COLO829 (cell line): ENCODE results near the gene GNPTAB.

ENCODE experiments used
- DNase-seq: peaks from one replicate; pipeline ENCODE4 v3.0.0; 2012; ENCODE audit warnings: low spot score

Gene GNPTAB

GRCh38 chr12:101804409-101804808 is 26.4 kb downstream of the GNPTAB start:
- DNase-seq: no peak

GRCh38 chr12:101803978-101804377 is 26.8 kb downstream of the GNPTAB start:
- DNase-seq: no peak

GRCh38 chr12:101802486-101802885 is 28.3 kb downstream of the GNPTAB start:
- DNase-seq: no peak

- DNase-seq: no peak
Observed at GRCh38 chr12:101799774-101800173, 31.0 kb downstream of the GNPTAB start.

GRCh38 chr12:101795786-101796185 is 35.0 kb downstream of the GNPTAB start:
- no peak for DNase-seq

GRCh38 chr12:101795013-101795412 is 35.7 kb downstream of the GNPTAB start:
- DNase-seq: no peak

- DNase-seq: no peak
Observed at GRCh38 chr12:101794574-101794973, 36.2 kb downstream of the GNPTAB start.

- peak; percentile 89 for DNase-seq
Observed at GRCh38 chr12:101793401-101793800, 37.4 kb downstream of the GNPTAB start.

- peak; percentile 29 for DNase-seq
Observed at GRCh38 chr12:101792046-101792931, 38.5 kb downstream of the GNPTAB start.

- no peak for DNase-seq
Observed at GRCh38 chr12:101789171-101789570, 41.6 kb downstream of the GNPTAB start.

GRCh38 chr12:101785671-101786070 is 45.1 kb downstream of the GNPTAB start:
- no peak for DNase-seq

- DNase-seq: no peak
Observed at GRCh38 chr12:101784376-101784775, 46.4 kb downstream of the GNPTAB start.

GRCh38 chr12:101783838-101784237 is 46.9 kb downstream of the GNPTAB start:
- no peak for DNase-seq

- DNase-seq: no peak
Observed at GRCh38 chr12:101783150-101783549, 47.6 kb downstream of the GNPTAB start.

- DNase-seq: no peak
Observed at GRCh38 chr12:101782273-101782731, 48.5 kb downstream of the GNPTAB start.

GRCh38 chr12:101781834-101782233 is 48.9 kb downstream of the GNPTAB start:
- DNase-seq: no peak

- DNase-seq: no peak
Observed at GRCh38 chr12:101780599-101780998, 50.2 kb downstream of the GNPTAB start.

GRCh38 chr12:101779626-101780025 is 51.1 kb downstream of the GNPTAB start:
- DNase-seq: no peak

- no peak for DNase-seq
Observed at GRCh38 chr12:101779200-101779599, 51.6 kb downstream of the GNPTAB start.

GRCh38 chr12:101777978-101778377 is 52.8 kb downstream of the GNPTAB start:
- no peak for DNase-seq

GRCh38 chr12:101777485-101777884 is 53.3 kb downstream of the GNPTAB start:
- peak; percentile 90 for DNase-seq

GRCh38 chr12:101775816-101776215 is 54.9 kb downstream of the GNPTAB start:
- DNase-seq: no peak

- peak; percentile 77 for DNase-seq
Observed at GRCh38 chr12:101773650-101774162, 57.1 kb downstream of the GNPTAB start.
